CD1c-positive myeloid dendritic cell (primary cell): ENCODE data around the gene PCSK6.
"Not testable (repeated sequence)": the region's sequence is repeated elsewhere in the genome, so short reads cannot be mapped to it uniquely, and the experiment has no call there.

ENCODE experiments used
- DNase-seq: peaks from one replicate; pipeline ENCODE4 v3.0.0-alpha.2; 2016; ENCODE audit errors: extremely low spot score

The PCSK6 gene

DNA sequence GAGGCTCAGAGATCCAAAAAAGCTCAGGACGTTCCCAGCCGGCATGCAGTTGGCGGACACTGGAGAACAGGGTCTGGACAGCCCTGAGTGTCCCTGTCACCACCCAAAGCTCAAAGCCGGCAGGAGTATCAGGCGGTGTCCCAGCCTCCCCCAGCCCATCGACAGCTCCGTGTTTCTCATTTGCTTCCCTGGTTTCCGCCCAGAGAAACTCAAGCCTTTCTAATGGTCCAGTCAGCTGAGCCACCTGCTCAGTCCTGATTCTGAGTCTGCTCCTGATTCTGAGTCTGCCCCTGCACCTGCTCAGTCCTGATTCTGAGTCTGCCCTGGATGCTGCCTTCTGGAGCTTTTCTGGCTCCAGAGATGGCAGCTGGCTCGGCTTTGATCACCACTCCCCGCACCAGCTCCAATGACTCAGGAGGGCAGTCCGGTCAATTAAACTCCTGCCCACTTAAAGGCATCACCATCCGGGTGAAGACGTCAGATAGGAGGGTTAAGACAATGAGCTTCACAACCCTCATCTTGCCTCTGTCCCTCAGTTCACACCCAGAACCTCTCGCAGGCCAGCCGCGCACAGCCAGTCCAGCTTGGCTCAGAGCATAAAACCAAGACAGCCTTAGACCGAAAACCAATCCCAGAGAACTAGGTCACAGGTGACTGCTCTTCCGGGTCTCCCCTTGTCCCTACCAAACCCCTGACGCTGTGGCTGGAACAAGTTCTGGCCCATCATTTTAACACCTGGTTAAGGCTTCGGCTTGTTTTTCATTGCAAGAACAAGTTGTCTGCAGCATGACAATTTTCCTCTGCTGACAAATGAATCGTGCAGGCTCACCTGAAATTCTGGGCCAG, 6.8 kb downstream of the PCSK6 start:
- DNase-seq = no peak

- no peak for DNase-seq
These were observed 7.5 kb downstream of the PCSK6 start for GRCh38 chr15:101481917-101482525.

- DNase-seq = no peak
These were observed 8.2 kb downstream of the PCSK6 start for GRCh38 chr15:101481381-101481705.

DNA sequence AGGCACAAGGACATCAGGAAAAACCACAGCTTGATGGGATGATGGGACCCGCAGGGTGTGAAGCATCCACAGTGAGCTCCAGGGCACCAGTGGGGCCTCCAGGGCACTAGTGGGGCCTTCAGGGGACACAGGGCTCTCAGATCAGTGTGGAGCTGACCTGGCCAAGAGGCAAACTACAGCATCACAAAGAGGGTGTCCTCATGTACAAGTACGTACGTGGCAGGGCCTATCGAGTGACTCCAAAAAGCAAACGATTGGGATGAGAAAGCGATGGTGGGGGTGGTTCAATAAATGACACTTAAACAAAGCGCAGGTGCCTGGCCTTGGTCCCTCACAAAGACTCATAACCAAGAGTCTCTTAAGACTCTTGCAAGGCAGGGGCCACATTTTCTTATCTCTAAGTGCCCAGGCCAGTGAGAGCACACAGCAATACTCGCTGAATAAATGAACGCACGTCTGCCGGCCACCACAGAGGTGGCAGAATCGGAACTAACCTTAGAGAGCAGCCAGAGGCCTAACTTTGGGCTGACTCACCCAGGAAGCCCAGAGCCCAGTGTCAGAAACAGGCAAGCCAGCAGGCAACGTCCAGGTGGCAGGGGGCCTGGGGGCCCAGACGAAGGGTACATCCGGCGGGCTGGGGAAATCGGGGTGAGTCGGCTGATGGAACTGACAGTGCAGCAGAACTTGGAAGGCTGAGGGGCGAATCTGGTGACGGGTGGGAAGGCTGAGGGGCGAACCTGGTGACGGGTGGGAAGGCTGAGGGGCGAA, 8.7 kb downstream of the PCSK6 start:
- no peak for DNase-seq

DNA sequence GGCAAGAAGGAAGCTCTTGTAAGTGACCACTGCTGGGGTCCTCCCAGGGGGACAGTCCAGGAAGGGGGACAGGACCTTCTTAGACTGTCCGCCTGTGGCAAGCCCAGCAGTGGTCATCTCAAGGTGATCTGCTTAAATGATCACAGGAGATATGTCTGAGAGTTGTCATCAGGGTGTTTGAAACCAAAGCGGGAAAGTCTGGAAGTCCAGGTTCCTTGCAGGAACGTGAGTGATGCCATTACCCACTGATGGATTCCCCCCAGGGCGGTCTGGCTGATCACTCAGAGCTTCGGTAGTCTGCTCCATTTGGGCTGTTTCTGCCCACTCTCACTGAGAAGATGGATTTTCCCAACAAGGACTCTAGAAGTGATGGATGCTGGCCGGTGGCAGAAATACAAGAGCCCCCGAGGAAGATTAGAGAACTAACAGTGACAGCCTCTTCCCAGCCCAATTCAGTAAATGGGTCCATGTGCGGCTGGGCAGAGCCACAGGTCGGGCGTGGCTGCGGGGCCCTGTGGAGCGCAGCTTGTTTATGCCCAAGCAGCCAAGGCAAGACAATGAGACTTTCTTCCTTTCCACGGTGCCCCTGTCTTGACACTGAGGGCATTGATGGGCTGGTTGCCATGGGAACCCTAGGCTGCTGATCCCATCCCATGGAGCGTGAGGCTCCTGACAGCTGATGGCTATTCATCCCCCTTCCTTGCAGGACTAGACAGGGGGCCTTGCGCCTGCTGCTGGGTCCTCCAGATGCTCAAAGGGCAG, 9.5 kb downstream of the PCSK6 start:
- no peak for DNase-seq

- DNase-seq = no peak
These were observed 10.1 kb downstream of the PCSK6 start for GRCh38 chr15:101479342-101479845.

DNA sequence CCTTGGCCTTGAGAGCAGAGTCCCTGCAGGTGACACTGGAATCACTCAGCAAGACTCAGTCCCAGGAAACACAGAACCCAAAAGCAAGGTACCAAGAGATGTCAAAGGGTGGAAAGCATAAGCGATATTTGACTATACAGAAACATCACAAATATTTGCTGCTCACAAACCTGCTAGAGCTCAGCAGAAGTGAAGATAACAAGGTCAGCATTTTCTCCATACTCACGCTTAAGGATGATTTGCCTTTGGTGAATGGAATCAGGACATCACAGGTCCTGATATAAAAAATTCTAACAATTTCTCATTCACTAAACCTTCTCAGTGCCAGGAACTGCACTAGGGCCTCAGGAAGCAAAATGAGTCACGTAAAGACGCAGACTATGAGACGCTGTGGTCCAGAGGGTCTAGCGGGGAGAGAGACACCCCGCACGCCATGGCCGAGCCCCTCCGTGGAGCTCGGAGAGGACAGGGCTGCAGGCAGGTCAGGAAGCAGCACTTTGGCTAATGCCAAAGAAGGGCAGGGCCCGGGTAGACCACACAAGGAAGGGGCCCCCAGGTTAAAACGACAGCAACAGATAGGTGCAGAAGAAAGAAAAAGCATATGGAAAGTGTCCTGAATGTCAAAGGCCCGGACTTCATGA, 10.7 kb downstream of the PCSK6 start:
- DNase-seq = no peak

GRCh38 chr15:101477851-101478362, 11.6 kb downstream of the PCSK6 start:
- DNase-seq = no peak

- no peak for DNase-seq
These were observed 12.8 kb downstream of the PCSK6 start for GRCh38 chr15:101476756-101477155.

GRCh38 chr15:101474983-101475382, 14.5 kb downstream of the PCSK6 start:
- no peak for DNase-seq

- DNase-seq = no peak
These were observed 15.3 kb downstream of the PCSK6 start for GRCh38 chr15:101474233-101474632.

- no peak for DNase-seq
These were observed 17.5 kb downstream of the PCSK6 start for GRCh38 chr15:101472033-101472432.

GRCh38 chr15:101470548-101471239, 18.8 kb downstream of the PCSK6 start:
- no peak for DNase-seq

DNA sequence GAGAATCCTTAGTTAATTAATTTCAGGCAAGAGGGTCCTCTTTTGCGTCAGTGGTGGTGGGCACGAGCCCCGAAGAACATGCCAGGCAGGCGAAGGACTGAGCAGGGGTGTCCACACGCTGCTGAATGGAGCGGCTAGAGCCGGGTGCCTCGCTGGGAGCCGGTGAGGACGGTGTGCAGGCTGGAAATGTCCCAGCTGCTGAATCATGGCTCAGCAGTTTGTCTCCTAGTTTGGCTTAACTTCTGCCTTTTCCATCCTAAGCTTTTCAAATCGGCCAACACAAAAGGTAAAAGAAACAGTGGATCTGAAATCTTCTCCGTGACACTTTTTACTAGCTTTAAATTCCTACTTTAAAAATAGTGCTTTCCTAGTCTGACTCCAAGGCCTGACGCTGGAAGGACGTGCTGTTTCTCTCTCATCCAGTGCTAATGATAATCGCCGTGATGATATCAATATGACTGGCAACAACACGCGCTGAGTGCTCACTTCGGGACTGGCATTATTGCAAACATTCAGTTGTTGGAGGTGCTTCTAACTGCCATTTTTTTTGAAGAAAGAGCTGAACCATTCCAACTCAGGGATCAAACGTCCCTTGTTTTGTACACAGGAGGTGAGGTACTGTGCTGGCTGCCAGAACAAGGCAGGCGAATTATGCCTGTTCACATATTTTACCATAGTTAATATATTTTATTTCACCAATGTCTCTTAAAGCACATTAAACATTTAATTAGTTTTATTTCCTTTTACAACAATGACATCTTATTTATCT, 19.8 kb downstream of the PCSK6 start:
- no peak for DNase-seq

DNA sequence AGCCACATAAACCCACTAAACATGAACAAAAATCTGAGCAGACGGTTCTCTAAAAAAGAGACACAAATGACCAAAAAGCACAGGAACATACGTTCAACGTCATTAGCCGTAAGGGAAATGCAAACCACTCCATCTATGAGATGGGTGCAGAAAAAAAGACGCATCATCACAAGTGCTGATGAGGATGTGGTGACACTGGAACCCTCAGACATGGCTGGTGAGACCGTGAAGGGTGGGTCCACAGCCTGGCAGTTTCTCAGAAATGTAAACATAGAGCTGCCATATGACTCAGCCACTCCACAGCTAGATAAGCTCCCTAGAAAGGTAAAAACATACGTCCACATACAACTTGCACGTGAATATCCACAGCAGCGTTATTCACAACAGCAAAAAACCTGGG, 23.3 kb downstream of the PCSK6 start:
- DNase-seq = no peak

DNA sequence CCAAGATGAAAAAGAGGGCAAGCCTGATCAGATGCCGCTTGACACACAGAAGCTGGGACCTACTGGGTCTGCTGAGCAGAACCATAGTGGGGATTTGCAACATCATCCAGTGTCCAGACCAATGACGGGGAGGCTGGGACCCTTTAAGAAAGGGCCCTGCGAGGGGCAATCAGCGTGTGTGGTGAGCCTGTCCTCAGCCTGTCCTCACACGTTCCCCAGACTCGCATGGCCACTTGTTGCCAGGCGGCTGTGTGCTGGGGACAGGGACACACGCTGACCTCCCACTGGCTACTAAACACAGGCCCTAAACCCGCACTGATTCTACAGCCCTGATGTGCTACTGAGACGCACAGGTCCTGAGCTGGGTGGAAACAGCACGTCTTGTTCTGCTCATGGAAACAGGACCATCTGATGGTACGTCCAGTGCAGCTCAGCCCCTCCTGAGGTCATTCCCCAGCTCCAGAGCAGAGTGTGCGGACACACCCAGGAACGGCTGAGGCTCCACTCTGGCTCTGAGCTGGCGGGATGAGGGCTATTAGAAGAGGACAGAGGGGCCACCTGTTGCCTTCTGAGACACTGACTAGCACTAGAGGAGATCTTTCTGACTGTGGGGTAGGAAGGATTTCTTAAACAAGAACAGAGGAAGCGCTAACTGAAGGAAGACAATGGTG, 24.4 kb downstream of the PCSK6 start:
- DNase-seq = no peak

DNA sequence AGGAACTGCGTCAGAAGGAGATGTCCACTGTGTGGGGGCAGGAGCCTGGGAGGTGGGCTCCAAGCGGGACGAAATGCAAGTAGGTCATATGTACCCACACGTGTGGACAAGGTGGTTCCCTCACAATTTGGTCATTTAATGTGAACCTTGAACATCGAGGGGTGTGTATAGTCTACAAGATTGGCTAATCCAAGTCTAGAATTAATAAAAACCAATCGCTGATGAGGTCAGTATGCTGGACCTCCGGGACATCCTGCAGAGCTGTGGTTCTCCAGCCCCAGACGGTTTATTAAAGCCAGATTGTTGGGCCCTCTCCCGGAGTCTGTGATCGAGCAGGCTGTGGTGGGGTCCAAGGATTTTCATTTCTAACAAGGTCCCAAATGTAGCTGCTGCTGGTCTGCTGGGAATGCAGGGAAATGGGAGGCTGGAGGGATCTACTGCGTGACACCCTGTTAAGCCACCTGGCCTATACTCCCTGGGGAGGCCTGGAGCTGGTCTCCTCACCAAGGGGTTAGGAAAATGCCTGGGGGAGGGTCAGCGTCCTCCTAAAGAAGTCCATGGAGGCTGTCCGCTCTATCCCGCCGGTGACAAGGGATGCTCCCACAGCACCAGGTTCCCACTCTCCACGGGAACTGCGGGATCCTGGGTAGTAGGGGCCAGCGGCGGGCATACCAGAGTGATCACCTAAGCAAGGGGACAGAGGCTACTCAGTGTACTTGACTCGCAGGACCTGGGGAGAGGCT, 25.1 kb downstream of the PCSK6 start:
- no peak for DNase-seq

DNA sequence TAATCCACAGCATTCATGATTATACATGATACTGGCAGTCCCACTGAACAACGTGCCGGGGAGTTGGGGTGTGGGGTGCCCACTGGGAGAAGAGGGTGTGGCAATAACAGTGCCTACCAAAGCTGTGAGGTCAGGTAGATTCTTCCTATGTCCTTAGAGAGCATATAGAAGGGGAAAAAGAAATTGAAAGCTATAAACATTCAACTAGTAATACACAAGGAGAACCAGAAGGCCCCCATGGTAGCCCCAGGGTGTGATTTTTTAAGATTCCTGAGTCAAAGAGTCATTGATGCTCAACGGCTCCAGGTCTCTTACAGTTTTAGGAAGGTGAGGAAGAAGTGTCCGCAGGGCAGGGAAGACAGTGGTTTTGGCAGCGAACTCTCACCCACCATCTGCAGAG, 25.8 kb downstream of the PCSK6 start:
- DNase-seq = not testable (repeated sequence)

GRCh38 chr15:101463270-101463669, 26.2 kb downstream of the PCSK6 start:
- no peak for DNase-seq
